Adrenal gland (tissue), 5 donors: Measurements from ENCODE around the gene MAN1A1.

Experiments
- POLR2A ChIP-seq, 2 donors: fragments of 450-650 bp; IDR thresholded peaks; one replicate each; pipeline ENCODE4 v1.6.1; 2017; ENCODE audit warnings: antibody characterized with exemption in 2 of 2, mild to moderate bottlenecking in 2 of 2, moderate library complexity in 1 of 2
- TF ChIP-seq, protein P1 (sequence below), 6 experiments: fragments of 450-650 bp in 4 of 6; fragments of 200-600 bp in 2 of 6; sonication (generic) in 1 of 6; IDR thresholded peaks; 1 replicate in 5 of 6; 2 replicates in 1 of 6; pipeline versions ENCODE4 v1.5.1 to v1.8.0; 2016 to 2021; ENCODE audit warnings: antibody characterized with exemption in 6 of 6, mild to moderate bottlenecking in 2 of 6, moderate library complexity in 1 of 6
- donor health status: DM: no; HTN: no; CAD: no.

DNA sequence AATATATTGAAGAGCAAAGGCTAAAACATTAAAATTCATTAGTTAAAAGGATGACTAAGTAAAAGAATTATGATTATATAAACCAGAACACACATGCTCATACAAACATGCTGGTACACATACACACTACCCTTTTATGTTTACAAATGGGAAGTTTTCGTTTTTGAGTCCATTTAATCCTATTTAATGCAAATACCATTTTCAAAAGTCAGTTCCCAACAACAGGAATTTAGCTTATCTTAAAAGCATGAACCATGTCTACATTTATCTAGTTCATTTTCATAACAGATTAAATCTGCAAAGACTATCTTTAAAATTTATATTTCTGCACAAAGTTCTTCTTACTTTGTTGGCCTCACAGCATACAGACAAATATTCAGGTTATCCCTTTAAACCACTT is 42.5 kb downstream of the MAN1A1 start:
- TF ChIP-seq, protein P1, sequence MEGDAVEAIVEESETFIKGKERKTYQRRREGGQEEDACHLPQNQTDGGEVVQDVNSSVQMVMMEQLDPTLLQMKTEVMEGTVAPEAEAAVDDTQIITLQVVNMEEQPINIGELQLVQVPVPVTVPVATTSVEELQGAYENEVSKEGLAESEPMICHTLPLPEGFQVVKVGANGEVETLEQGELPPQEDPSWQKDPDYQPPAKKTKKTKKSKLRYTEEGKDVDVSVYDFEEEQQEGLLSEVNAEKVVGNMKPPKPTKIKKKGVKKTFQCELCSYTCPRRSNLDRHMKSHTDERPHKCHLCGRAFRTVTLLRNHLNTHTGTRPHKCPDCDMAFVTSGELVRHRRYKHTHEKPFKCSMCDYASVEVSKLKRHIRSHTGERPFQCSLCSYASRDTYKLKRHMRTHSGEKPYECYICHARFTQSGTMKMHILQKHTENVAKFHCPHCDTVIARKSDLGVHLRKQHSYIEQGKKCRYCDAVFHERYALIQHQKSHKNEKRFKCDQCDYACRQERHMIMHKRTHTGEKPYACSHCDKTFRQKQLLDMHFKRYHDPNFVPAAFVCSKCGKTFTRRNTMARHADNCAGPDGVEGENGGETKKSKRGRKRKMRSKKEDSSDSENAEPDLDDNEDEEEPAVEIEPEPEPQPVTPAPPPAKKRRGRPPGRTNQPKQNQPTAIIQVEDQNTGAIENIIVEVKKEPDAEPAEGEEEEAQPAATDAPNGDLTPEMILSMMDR (IDR thresholded peaks at IDR 0.05): no peak
- no peak for TF ChIP-seq POLR2A (IDR thresholded peaks at IDR 0.05)
